OCI-LY7 (cell line): ENCODE measurements around the gene ADAM33. TPM values are rescaled to one million over a fixed set of nuclear protein-coding genes. Genes with fewer than 3 reads are reported as not detected.

Experiments
- BruUV-seq: library from RNA; stranded (reverse); fragments of 400-500 nt; replicated peaks from 2 replicates; lab custom pipeline; 2021; lab: Mats Ljungman, UMichigan
- CTCF ChIA-PET: fragments of 300-600 bp; sonication (Branson Sonifier 250); formaldehyde crosslinking; loops from one replicate; lab custom pipeline; 2022; ENCODE audit warnings: antibody characterized with exemption; ENCODE audit not compliant: unreplicated experiment; lab: Charles Lee
- POLR2A ChIA-PET: fragments of 300-600 bp; sonication (Branson Sonifier 250); formaldehyde crosslinking; loops from one replicate; lab custom pipeline; 2022; ENCODE audit warnings: antibody characterized with exemption; lab: Charles Lee
- DNase-seq: peaks from one replicate; pipeline ENCODE4 v3.0.0-alpha.2; 2015; ENCODE audit warnings: low spot score
- H2AFZ ChIP-seq: fragments of 200-600 bp; sonication (generic), shearing (Covaris generic); 2 replicates; pipeline ENCODE4 v1.6.1; 2014; ENCODE audit warnings: mild to moderate bottlenecking, antibody characterized with exemption, low read length, moderate library complexity
- H3K27ac ChIP-seq: fragments of 200-600 bp; sonication (generic); 2 replicates; pipeline ENCODE4 v1.5.1; 2014; ENCODE audit warnings: mixed run types, low read depth, mild to moderate bottlenecking, moderate library complexity, low read length, inconsistent platforms; ENCODE audit not compliant: poor library complexity, severe bottlenecking
- H3K36me3 ChIP-seq: fragments of 200-600 bp; sonication (generic); 2 replicates; pipeline ENCODE4 v1.6.1; 2014; ENCODE audit warnings: mild to moderate bottlenecking, antibody characterized with exemption, low read length, moderate library complexity, mixed read lengths; ENCODE audit not compliant: insufficient read depth
- H3K4me1 ChIP-seq: fragments of 200-600 bp; sonication (generic); 2 replicates; pipeline ENCODE4 v1.5.1; 2014; ENCODE audit warnings: mild to moderate bottlenecking, low read length; ENCODE audit not compliant: insufficient read depth, poor library complexity, severe bottlenecking
- H3K4me2 ChIP-seq: fragments of 200-600 bp; sonication (generic); 2 replicates; pipeline ENCODE4 v1.6.1; 2014; ENCODE audit warnings: mild to moderate bottlenecking, low read length
- H3K4me3 ChIP-seq: fragments of 200-600 bp; sonication (generic); 2 replicates; pipeline ENCODE4 v1.5.1; 2014; ENCODE audit warnings: mild to moderate bottlenecking, low read depth, low read length; ENCODE audit not compliant: poor library complexity, severe bottlenecking
- H3K79me2 ChIP-seq: fragments of 200-600 bp; sonication (generic); 2 replicates; pipeline ENCODE4 v1.6.1; 2016; ENCODE audit warnings: low read depth, mild to moderate bottlenecking, low read length, moderate library complexity, mixed read lengths; ENCODE audit not compliant: insufficient read depth
- H3K9me2 ChIP-seq: fragments of 200-600 bp; sonication (generic); 2 replicates; pipeline ENCODE4 v1.6.1; 2016; ENCODE audit warnings: mild to moderate bottlenecking, low read length, mixed read lengths; ENCODE audit not compliant: insufficient read depth
- H3K9me3 ChIP-seq: fragments of 200-600 bp; sonication (generic); 2 replicates; pipeline ENCODE4 v1.6.1; 2014; ENCODE audit warnings: mild to moderate bottlenecking, mixed run types, low read length, mixed read lengths
- H4K20me1 ChIP-seq: fragments of 200-600 bp; sonication (generic); 2 replicates; pipeline ENCODE4 v1.6.1; 2014; ENCODE audit warnings: mild to moderate bottlenecking, antibody characterized with exemption, low read length, moderate library complexity, mixed read lengths; ENCODE audit not compliant: insufficient read depth
- CTCF ChIP-seq: fragments of 200-600 bp; sonication (generic); conservative IDR thresholded peaks from 2 replicates; pipeline ENCODE4 v1.5.1; 2014; ENCODE audit warnings: mild to moderate bottlenecking, antibody characterized with exemption, low read length, moderate library complexity, mixed read lengths
- EZH2phosphoT487 ChIP-seq: fragments of 200-600 bp; sonication (generic); IDR thresholded peaks from 2 replicates; pipeline ENCODE4 v1.6.1; 2018; ENCODE audit warnings: low read depth, borderline replicate concordance, mild to moderate bottlenecking, mixed run types, antibody characterized with exemption, low read length, moderate library complexity, mixed read lengths
- intact Hi-C: fragments of 100-400 bp; cut with micrococcal nuclease; formaldehyde crosslinking; loops from one replicate; pipeline ENCODE4 v1.10.0; 2022; ENCODE audit not compliant: unreplicated experiment
- total RNA-seq, 2 experiments: library from RNA; depleted of rRNA in 1 of 2; stranded (reverse); fragments of >200 nt in 1 of 2; shearing (Covaris generic) in 1 of 2; gene quantifications; 2 replicates each; pipeline ENCODE4 v1.2.3, GENCODE V29; 2014 to 2022

The ADAM33 gene
- total RNA-seq, 2 experiments from 2014 or later = not detected

GRCh38 chr20:3701061-3701998, 19.5 kb upstream of the ADAM33 start:
- intact Hi-C loops = no loop called here
- H3K27ac ChIP-seq = no peak overlapping the region
- TF ChIP-seq EZH2phosphoT487 (no peak), CTCF (no peak)
- H3K79me2 ChIP-seq = no peaks in the 10 kb centered on the region
- H4K20me1 ChIP-seq = no peaks in the 10 kb centered on the region
- H2AFZ ChIP-seq = no peak overlapping the region
- H3K9me2 ChIP-seq = no peaks in the 10 kb centered on the region
- ChIA-PET POLR2A (no interaction called here), CTCF (interaction anchor here (0.7 kb wide), 1 partner anchor 10 kb away, joined by 4 read pairs; no protein-coding TSS in a partner anchor)
- DNase-seq = no peak
- no peak overlapping the region for H3K4me2 ChIP-seq
- H3K4me3 ChIP-seq = no peak overlapping the region
- H3K4me1 ChIP-seq = no peaks in the 10 kb centered on the region
- no peaks in the 10 kb centered on the region for H3K9me3 ChIP-seq
- BruUV-seq = no TSS peak
- no peaks in the 10 kb centered on the region for H3K36me3 ChIP-seq

- CTCF ChIA-PET = no interaction called here
- POLR2A ChIA-PET = no interaction called here
- Histone ChIP-seq H2AFZ (no peak overlapping the region), H3K4me3 (no peak overlapping the region), H3K27ac (no peak overlapping the region), H3K9me3 (no peaks in the 10 kb centered on the region), H3K4me2 (no peak overlapping the region), H3K4me1 (no peaks in the 10 kb centered on the region), H3K36me3 (no peaks in the 10 kb centered on the region), H3K79me2 (no peaks in the 10 kb centered on the region), H3K9me2 (no peaks in the 10 kb centered on the region), H4K20me1 (no peaks in the 10 kb centered on the region)
- DNase-seq = no peak
- no TSS peak for BruUV-seq
- intact Hi-C loops = no loop called here
- no peak for TF ChIP-seq EZH2phosphoT487
- no peak for TF ChIP-seq CTCF
Measured at GRCh38 chr20:3699037-3699436, 17.2 kb upstream of the ADAM33 start.

- H3K9me2 ChIP-seq = no peaks in the 10 kb centered on the region
- H4K20me1 ChIP-seq = no peaks in the 10 kb centered on the region
- ChIA-PET POLR2A (no interaction called here), CTCF (no interaction called here)
- no peaks in the 10 kb centered on the region for H3K79me2 ChIP-seq
- H3K4me1 ChIP-seq = no peaks in the 10 kb centered on the region
- no TSS peak for BruUV-seq
- DNase-seq = no peak
- H2AFZ ChIP-seq = no peak overlapping the region
- no peak overlapping the region for H3K4me2 ChIP-seq
- no peak overlapping the region for H3K4me3 ChIP-seq
- H3K27ac ChIP-seq = no peak overlapping the region
- no peaks in the 10 kb centered on the region for H3K9me3 ChIP-seq
- TF ChIP-seq EZH2phosphoT487 = no peak
- no peak for TF ChIP-seq CTCF
- no peaks in the 10 kb centered on the region for H3K36me3 ChIP-seq
- intact Hi-C loops = no loop called here
Measured at GRCh38 chr20:3698591-3699001, 16.8 kb upstream of the ADAM33 start.
